RWPE2 (cell line): ENCODE data around the gene RING1.

Experiments
- ATAC-seq: fragments of 200-7000 bp; cut with Tn5 transposase; 3 replicates; pipeline ENCODE4 v1.9.1; 2021; ENCODE audit warnings: low read depth
- DNase-seq: peaks from one replicate; pipeline ENCODE4 v3.0.0-alpha.2; 2020; ENCODE audit warnings: low spot score
- H3K27ac ChIP-seq: fragments of 450-650 bp; 2 replicates; pipeline ENCODE4 v1.5.1; 2017; ENCODE audit warnings: mild to moderate bottlenecking; ENCODE audit not compliant: poor library complexity, severe bottlenecking
- H3K27me3 ChIP-seq: fragments of 250-450 bp; sonication (Bioruptor Pico); 2 replicates; pipeline ENCODE4 v1.5.1; 2021; ENCODE audit warnings: mild to moderate bottlenecking, moderate library complexity; ENCODE audit not compliant: insufficient read depth, poor library complexity, severe bottlenecking
- H3K36me3 ChIP-seq: fragments of 250-450 bp; sonication (Bioruptor Pico); 2 replicates; pipeline ENCODE4 v1.5.1; 2020; ENCODE audit warnings: low read depth, mild to moderate bottlenecking, moderate library complexity
- H3K4me1 ChIP-seq: fragments of 250-450 bp; sonication (Bioruptor Pico); 2 replicates; pipeline ENCODE4 v1.5.1; 2021; ENCODE audit warnings: mild to moderate bottlenecking, moderate library complexity; ENCODE audit not compliant: insufficient read depth, poor library complexity, severe bottlenecking
- H3K4me3 ChIP-seq: fragments of 250-450 bp; sonication (Bioruptor Pico); 2 replicates; pipeline ENCODE4 v1.5.1; 2021; ENCODE audit warnings: mild to moderate bottlenecking, moderate library complexity; ENCODE audit not compliant: severe bottlenecking
- H3K9me3 ChIP-seq: fragments of 250-450 bp; sonication (Bioruptor Pico); 2 replicates; pipeline ENCODE4 v1.5.1; 2021; ENCODE audit warnings: mild to moderate bottlenecking, moderate library complexity; ENCODE audit not compliant: severe bottlenecking
- CTCF ChIP-seq: fragments of 450-650 bp; IDR thresholded peaks from one replicate; pipeline ENCODE4 v1.5.1; 2017; ENCODE audit warnings: mild to moderate bottlenecking, moderate library complexity; ENCODE audit not compliant: poor library complexity, severe bottlenecking

RING1 gene

GRCh38 chr6:33211136-33211535, 2.8 kb downstream of the RING1 start:
- Histone ChIP-seq H3K36me3 (peaks cover 17% of the 10 kb centered on the region), H3K27ac (no peak overlapping the region), H3K4me3 (no peak overlapping the region), H3K27me3 (no peaks in the 10 kb centered on the region), H3K9me3 (no peaks in the 10 kb centered on the region), H3K4me1 (peaks cover 9% of the 10 kb centered on the region)
- ATAC-seq (no peak), DNase-seq (peak; percentile 30)
- TF ChIP-seq CTCF: no peak

- Histone ChIP-seq H3K4me1 (peaks cover 2% of the 10 kb centered on the region), H3K36me3 (peaks cover 17% of the 10 kb centered on the region), H3K4me3 (no peak overlapping the region), H3K27me3 (no peaks in the 10 kb centered on the region), H3K27ac (no peak overlapping the region), H3K9me3 (no peaks in the 10 kb centered on the region)
- TF ChIP-seq CTCF: no peak
- peak; percentile 47 for DNase-seq
- no peak for ATAC-seq
These were observed 3.5 kb downstream of the RING1 start for GRCh38 chr6:33211666-33212422.

- peak overlapping the region; percentile 29 for H3K4me3 ChIP-seq
- DNase-seq (no peak), ATAC-seq (no peak)
- H3K27me3 ChIP-seq: no peaks in the 10 kb centered on the region
- no peaks in the 10 kb centered on the region for H3K9me3 ChIP-seq
- no peak overlapping the region for H3K27ac ChIP-seq
- TF ChIP-seq CTCF: no peak
- H3K4me1 ChIP-seq: peaks cover 7% of the 10 kb centered on the region
- H3K36me3 ChIP-seq: peaks cover 17% of the 10 kb centered on the region
These were observed 4.5 kb downstream of the RING1 start for GRCh38 chr6:33212857-33213165.

GRCh38 chr6:33213166-33213988, 5.1 kb downstream of the RING1 start:
- DNase-seq: peak; percentile 56
- peaks cover 17% of the 10 kb centered on the region for H3K36me3 ChIP-seq
- H3K4me3 ChIP-seq: peak overlapping the region; percentile 29
- H3K27ac ChIP-seq: no peak overlapping the region
- no peak for TF ChIP-seq CTCF
- H3K27me3 ChIP-seq: no peaks in the 10 kb centered on the region
- ATAC-seq: peak; percentile 52
- H3K9me3 ChIP-seq: no peaks in the 10 kb centered on the region
- peaks cover 7% of the 10 kb centered on the region for H3K4me1 ChIP-seq

GRCh38 chr6:33213989-33214335, 5.7 kb downstream of the RING1 start:
- H3K27me3 ChIP-seq: no peaks in the 10 kb centered on the region
- no peak for TF ChIP-seq CTCF
- peaks cover 17% of the 10 kb centered on the region for H3K36me3 ChIP-seq
- H3K27ac ChIP-seq: no peak overlapping the region
- H3K4me3 ChIP-seq: peak overlapping the region; percentile 29
- peaks cover 7% of the 10 kb centered on the region for H3K4me1 ChIP-seq
- ATAC-seq (no peak; the same call in 2 of the 3 replicates), DNase-seq (peak; percentile 41)
- no peaks in the 10 kb centered on the region for H3K9me3 ChIP-seq
